HEK293 (cell line): ENCODE data around the gene ADGRF3.

Source experiments
- CTCF ChIA-PET: fragments of 350-600 bp; formaldehyde crosslinking; extraction: SDS; loops from one replicate; lab custom pipeline; 2021; ENCODE audit warnings: antibody characterized with exemption; lab: Yijun Ruan, JAX
- POLR2A ChIA-PET: fragments of 300-600 bp; formaldehyde crosslinking; extraction: SDS; loops from one replicate; lab custom pipeline; 2020; ENCODE audit warnings: antibody characterized with exemption, inconsistent platforms; lab: Yijun Ruan, JAX
- H3K27ac ChIP-seq: fragments of 200-500 bp; sonication (Bioruptor generic); 2 replicates; pipeline ENCODE4 v1.5.1; 2014; ENCODE audit warnings: low read depth, low read length, control low read depth, inconsistent platforms; ENCODE audit errors: extremely low read depth
- H3K36me3 ChIP-seq, 2 experiments: fragments of 200-500 bp in 1 of 2; sonication (Bioruptor generic) in 1 of 2; 1 replicate in 1 of 2; 2 replicates in 1 of 2; pipeline ENCODE4 v1.5.1; 2014 to 2017; ENCODE audit warnings: inconsistent platforms in 2 of 2, low read length in 2 of 2; ENCODE audit not compliant: control insufficient read depth in 2 of 2, insufficient read depth in 1 of 2
- H3K4me1 ChIP-seq: fragments of 200-500 bp; sonication (Bioruptor generic); 2 replicates; pipeline ENCODE4 v1.5.1; 2014; ENCODE audit warnings: mild to moderate bottlenecking, low read length, inconsistent platforms; ENCODE audit not compliant: control insufficient read depth, insufficient read depth
- H3K4me3 ChIP-seq: 2 replicates; pipeline ENCODE4 v1.5.1; 2011; ENCODE audit warnings: low read depth, mild to moderate bottlenecking, control low read depth, low read length, moderate library complexity
- H3K9me3 ChIP-seq: fragments of 200-500 bp; sonication (Bioruptor generic); 2 replicates; pipeline ENCODE4 v1.5.1; 2014; ENCODE audit warnings: low read depth, low read length, inconsistent platforms; ENCODE audit not compliant: control insufficient read depth, insufficient read depth
- KLF8 ChIP-seq: fragments of 450-650 bp; formaldehyde crosslinking; IDR thresholded peaks from 2 replicates; pipeline ENCODE4 v1.5.1; 2016; ENCODE audit warnings: missing biosample characterization, missing genetic modification characterization
- MZF1 ChIP-seq: fragments of 450-650 bp; formaldehyde crosslinking; IDR thresholded peaks from 2 replicates; pipeline ENCODE4 v1.5.1; 2017; ENCODE audit warnings: missing biosample characterization, missing genetic modification characterization, borderline replicate concordance
- TCF7L2 ChIP-seq: IDR thresholded peaks from 2 replicates; pipeline ENCODE4 v1.6.1; 2011; ENCODE audit warnings: low read depth, mild to moderate bottlenecking, inconsistent platforms, low read length, moderate library complexity, borderline replicate concordance
- ZBTB1 ChIP-seq: fragments of 450-650 bp; formaldehyde crosslinking; IDR thresholded peaks from 2 replicates; pipeline ENCODE4 v1.5.1; 2016; ENCODE audit warnings: missing biosample characterization, missing genetic modification characterization
- ZBTB21 ChIP-seq: fragments of 450-650 bp; formaldehyde crosslinking; IDR thresholded peaks from 2 replicates; pipeline ENCODE4 v1.5.1; 2017; ENCODE audit warnings: missing biosample characterization, missing genetic modification characterization
- ZFHX2 ChIP-seq: fragments of 450-650 bp; formaldehyde crosslinking; conservative IDR thresholded peaks from 2 replicates; pipeline ENCODE4 v1.5.1; 2016; ENCODE audit warnings: missing biosample characterization, missing genetic modification characterization
- ZNF140 ChIP-seq: fragments of 450-650 bp; formaldehyde crosslinking; IDR thresholded peaks from 2 replicates; pipeline ENCODE4 v1.5.1; 2016; ENCODE audit warnings: missing biosample characterization, missing genetic modification characterization
- ZNF174 ChIP-seq: fragments of 450-650 bp; formaldehyde crosslinking; IDR thresholded peaks from 2 replicates; pipeline ENCODE4 v1.5.0; 2017; ENCODE audit warnings: missing biosample characterization, mild to moderate bottlenecking, missing genetic modification characterization
- ZNF248 ChIP-seq: fragments of 450-650 bp; formaldehyde crosslinking; IDR thresholded peaks from 2 replicates; pipeline ENCODE4 v1.5.1; 2017; ENCODE audit warnings: missing biosample characterization, missing genetic modification characterization
- ZNF280C ChIP-seq: fragments of 450-650 bp; formaldehyde crosslinking; IDR thresholded peaks from 2 replicates; pipeline ENCODE4 v1.5.1; 2016; ENCODE audit warnings: missing biosample characterization, missing genetic modification characterization
- ZNF433 ChIP-seq: fragments of 450-650 bp; formaldehyde crosslinking; IDR thresholded peaks from 2 replicates; pipeline ENCODE4 v1.5.1; 2016; ENCODE audit warnings: missing biosample characterization, missing genetic modification characterization, low read depth
- ZNF48 ChIP-seq: fragments of 450-650 bp; formaldehyde crosslinking; IDR thresholded peaks from 2 replicates; pipeline ENCODE4 v1.5.1; 2016; ENCODE audit warnings: missing biosample characterization, missing genetic modification characterization
- ZNF514 ChIP-seq: fragments of 450-650 bp; formaldehyde crosslinking; IDR thresholded peaks from 2 replicates; pipeline ENCODE4 v1.5.1; 2016; ENCODE audit warnings: missing biosample characterization, missing genetic modification characterization
- ZNF624 ChIP-seq: fragments of 450-650 bp; formaldehyde crosslinking; IDR thresholded peaks from 2 replicates; pipeline ENCODE4 v1.5.1; 2017; ENCODE audit warnings: missing biosample characterization, missing genetic modification characterization
- ZNF701 ChIP-seq: fragments of 450-650 bp; formaldehyde crosslinking; IDR thresholded peaks from 2 replicates; pipeline ENCODE4 v1.5.1; 2016; ENCODE audit warnings: missing biosample characterization, missing genetic modification characterization
- ZSCAN30 ChIP-seq: fragments of 450-650 bp; IDR thresholded peaks from 2 replicates; pipeline ENCODE4 v1.5.1; 2018; ENCODE audit warnings: missing biosample characterization, mild to moderate bottlenecking, missing genetic modification characterization, moderate library complexity
- TF ChIP-seq, protein P1 (sequence below): fragments of 450-650 bp; formaldehyde crosslinking; IDR thresholded peaks from 2 replicates; pipeline ENCODE4 v1.5.1; 2016; ENCODE audit warnings: missing biosample characterization, missing genetic modification characterization
- TF ChIP-seq, protein P2 (sequence below): fragments of 450-650 bp; formaldehyde crosslinking; IDR thresholded peaks from 2 replicates; pipeline ENCODE4 v1.5.1; 2016; ENCODE audit warnings: missing biosample characterization, missing genetic modification characterization
- TF ChIP-seq, protein P3 (sequence below): fragments of 450-650 bp; formaldehyde crosslinking; IDR thresholded peaks from 2 replicates; pipeline ENCODE4 v1.5.1; 2016; ENCODE audit warnings: missing biosample characterization, missing genetic modification characterization, low read depth
- TF ChIP-seq, protein P4 (sequence below): fragments of 450-650 bp; formaldehyde crosslinking; IDR thresholded peaks from 2 replicates; pipeline ENCODE4 v1.5.1; 2016; ENCODE audit warnings: missing biosample characterization, missing genetic modification characterization

Gene ADGRF3

DNA sequence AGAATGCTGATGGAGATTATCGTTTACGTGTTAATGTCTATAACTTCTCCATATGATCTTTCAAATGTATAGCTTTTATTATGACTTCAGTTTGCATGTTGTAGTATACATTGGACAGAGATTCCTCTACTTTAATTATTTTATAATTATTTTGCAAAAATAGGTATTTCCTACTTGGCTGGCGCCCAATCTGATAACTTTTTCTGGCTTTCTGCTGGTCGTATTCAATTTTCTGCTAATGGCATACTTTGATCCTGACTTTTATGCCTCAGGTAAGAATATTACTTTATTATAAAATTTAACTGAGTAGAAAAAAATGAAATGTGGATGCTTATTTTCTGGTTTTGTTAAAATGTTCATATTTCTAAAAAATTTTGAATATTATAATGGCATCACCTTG is 18.1 kb upstream of the ADGRF3 start:
- CTCF ChIA-PET, result no interaction called here
- POLR2A ChIA-PET, result no interaction called here

More for the DNA sequence above, 18.1 kb upstream of the ADGRF3 start:
- no peak overlapping the region for H3K27ac ChIP-seq
- TF ChIP-seq MZF1 (tag by site-specific recombination), result no peak
- no peak for TF ChIP-seq ZNF280C (tag by site-specific recombination)
- no peak for TF ChIP-seq ZNF701 (tag by site-specific recombination)
- no peak for TF ChIP-seq TCF7L2
- no peak for TF ChIP-seq ZNF624 (tag by site-specific recombination)
- no peak for TF ChIP-seq ZNF248
- TF ChIP-seq ZNF514, result no peak
- TF ChIP-seq, protein P1, sequence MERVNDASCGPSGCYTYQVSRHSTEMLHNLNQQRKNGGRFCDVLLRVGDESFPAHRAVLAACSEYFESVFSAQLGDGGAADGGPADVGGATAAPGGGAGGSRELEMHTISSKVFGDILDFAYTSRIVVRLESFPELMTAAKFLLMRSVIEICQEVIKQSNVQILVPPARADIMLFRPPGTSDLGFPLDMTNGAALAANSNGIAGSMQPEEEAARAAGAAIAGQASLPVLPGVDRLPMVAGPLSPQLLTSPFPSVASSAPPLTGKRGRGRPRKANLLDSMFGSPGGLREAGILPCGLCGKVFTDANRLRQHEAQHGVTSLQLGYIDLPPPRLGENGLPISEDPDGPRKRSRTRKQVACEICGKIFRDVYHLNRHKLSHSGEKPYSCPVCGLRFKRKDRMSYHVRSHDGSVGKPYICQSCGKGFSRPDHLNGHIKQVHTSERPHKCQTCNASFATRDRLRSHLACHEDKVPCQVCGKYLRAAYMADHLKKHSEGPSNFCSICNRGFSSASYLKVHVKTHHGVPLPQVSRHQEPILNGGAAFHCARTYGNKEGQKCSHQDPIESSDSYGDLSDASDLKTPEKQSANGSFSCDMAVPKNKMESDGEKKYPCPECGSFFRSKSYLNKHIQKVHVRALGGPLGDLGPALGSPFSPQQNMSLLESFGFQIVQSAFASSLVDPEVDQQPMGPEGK, result no peak
- TF ChIP-seq, protein P2, sequence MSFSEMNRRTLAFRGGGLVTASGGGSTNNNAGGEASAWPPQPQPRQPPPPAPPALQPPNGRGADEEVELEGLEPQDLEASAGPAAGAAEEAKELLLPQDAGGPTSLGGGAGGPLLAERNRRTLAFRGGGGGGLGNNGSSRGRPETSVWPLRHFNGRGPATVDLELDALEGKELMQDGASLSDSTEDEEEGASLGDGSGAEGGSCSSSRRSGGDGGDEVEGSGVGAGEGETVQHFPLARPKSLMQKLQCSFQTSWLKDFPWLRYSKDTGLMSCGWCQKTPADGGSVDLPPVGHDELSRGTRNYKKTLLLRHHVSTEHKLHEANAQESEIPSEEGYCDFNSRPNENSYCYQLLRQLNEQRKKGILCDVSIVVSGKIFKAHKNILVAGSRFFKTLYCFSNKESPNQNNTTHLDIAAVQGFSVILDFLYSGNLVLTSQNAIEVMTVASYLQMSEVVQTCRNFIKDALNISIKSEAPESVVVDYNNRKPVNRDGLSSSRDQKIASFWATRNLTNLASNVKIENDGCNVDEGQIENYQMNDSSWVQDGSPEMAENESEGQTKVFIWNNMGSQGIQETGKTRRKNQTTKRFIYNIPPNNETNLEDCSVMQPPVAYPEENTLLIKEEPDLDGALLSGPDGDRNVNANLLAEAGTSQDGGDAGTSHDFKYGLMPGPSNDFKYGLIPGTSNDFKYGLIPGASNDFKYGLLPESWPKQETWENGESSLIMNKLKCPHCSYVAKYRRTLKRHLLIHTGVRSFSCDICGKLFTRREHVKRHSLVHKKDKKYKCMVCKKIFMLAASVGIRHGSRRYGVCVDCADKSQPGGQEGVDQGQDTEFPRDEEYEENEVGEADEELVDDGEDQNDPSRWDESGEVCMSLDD (tag by site-specific recombination), result no peak
- TF ChIP-seq ZBTB1 (tag by site-specific recombination), result no peak
- TF ChIP-seq ZNF140, result no peak
- TF ChIP-seq KLF8 (tag by site-specific recombination), result no peak
- TF ChIP-seq ZNF174 (tag by site-specific recombination), result no peak
- no peak for TF ChIP-seq ZBTB21 (tag by site-specific recombination)
- no peak for TF ChIP-seq ZNF433 (tag by site-specific recombination)
- TF ChIP-seq ZSCAN30 (tag by site-specific recombination), result no peak
- TF ChIP-seq, protein P3, sequence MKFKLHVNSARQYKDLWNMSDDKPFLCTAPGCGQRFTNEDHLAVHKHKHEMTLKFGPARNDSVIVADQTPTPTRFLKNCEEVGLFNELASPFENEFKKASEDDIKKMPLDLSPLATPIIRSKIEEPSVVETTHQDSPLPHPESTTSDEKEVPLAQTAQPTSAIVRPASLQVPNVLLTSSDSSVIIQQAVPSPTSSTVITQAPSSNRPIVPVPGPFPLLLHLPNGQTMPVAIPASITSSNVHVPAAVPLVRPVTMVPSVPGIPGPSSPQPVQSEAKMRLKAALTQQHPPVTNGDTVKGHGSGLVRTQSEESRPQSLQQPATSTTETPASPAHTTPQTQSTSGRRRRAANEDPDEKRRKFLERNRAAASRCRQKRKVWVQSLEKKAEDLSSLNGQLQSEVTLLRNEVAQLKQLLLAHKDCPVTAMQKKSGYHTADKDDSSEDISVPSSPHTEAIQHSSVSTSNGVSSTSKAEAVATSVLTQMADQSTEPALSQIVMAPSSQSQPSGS (tag by site-specific recombination), result no peak
- no peak for TF ChIP-seq ZFHX2
- TF ChIP-seq, protein P4, sequence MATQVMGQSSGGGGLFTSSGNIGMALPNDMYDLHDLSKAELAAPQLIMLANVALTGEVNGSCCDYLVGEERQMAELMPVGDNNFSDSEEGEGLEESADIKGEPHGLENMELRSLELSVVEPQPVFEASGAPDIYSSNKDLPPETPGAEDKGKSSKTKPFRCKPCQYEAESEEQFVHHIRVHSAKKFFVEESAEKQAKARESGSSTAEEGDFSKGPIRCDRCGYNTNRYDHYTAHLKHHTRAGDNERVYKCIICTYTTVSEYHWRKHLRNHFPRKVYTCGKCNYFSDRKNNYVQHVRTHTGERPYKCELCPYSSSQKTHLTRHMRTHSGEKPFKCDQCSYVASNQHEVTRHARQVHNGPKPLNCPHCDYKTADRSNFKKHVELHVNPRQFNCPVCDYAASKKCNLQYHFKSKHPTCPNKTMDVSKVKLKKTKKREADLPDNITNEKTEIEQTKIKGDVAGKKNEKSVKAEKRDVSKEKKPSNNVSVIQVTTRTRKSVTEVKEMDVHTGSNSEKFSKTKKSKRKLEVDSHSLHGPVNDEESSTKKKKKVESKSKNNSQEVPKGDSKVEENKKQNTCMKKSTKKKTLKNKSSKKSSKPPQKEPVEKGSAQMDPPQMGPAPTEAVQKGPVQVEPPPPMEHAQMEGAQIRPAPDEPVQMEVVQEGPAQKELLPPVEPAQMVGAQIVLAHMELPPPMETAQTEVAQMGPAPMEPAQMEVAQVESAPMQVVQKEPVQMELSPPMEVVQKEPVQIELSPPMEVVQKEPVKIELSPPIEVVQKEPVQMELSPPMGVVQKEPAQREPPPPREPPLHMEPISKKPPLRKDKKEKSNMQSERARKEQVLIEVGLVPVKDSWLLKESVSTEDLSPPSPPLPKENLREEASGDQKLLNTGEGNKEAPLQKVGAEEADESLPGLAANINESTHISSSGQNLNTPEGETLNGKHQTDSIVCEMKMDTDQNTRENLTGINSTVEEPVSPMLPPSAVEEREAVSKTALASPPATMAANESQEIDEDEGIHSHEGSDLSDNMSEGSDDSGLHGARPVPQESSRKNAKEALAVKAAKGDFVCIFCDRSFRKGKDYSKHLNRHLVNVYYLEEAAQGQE (tag by site-specific recombination), result no peak
- no peak for TF ChIP-seq ZNF48 (tag by site-specific recombination)
- no peaks in the 10 kb centered on the region for H3K4me1 ChIP-seq
- H3K36me3 ChIP-seq, result peaks cover 4 to 31% of the 10 kb centered on the region in 2 experiments; a peak in 2 of 3 replicates
- no peak overlapping the region for H3K4me3 ChIP-seq
- no peaks in the 10 kb centered on the region for H3K9me3 ChIP-seq
